ENCODE results near the gene PROKR1.
"Not testable (repeated sequence)": the region's sequence is repeated elsewhere in the genome, so short reads cannot be mapped to it uniquely, and the experiment has no call there.

The PROKR1 gene

GRCh38 chr2:68643011-68643873 is at the start of gene PROKR1:
TSS of gene PROKR1 (plus strand) at chr2:68643579. CDS start at chr2:68645822, 2,243 bp downstream.
- H3K4me1 ChIP-seq (ENCODE audit: control insufficient read depth, insufficient read depth, low read length) = no peaks in the 10 kb centered on the region
- no peak within 1 kb of the TSS for H3K9ac ChIP-seq (ENCODE audit: low read length)
- no peak within 1 kb of the TSS for H3K27ac ChIP-seq (ENCODE audit: low read depth, low read length)
- peak within 1 kb of the TSS; percentile 61 for H3K4me3 ChIP-seq (ENCODE audit: low read length)
- H3K27me3 ChIP-seq (ENCODE audit: control insufficient read depth, insufficient read depth, low read length) = peaks cover 19% of the 10 kb centered on the region
- H3K36me3 ChIP-seq (ENCODE audit: control insufficient read depth, insufficient read depth, low read length) = no peaks in the 10 kb centered on the region

GRCh38 chr2:68594041-68594440 is 49.3 kb upstream of the PROKR1 start:
- H3K9ac ChIP-seq (ENCODE audit: low read length) = no peak overlapping the region
- no peaks in the 10 kb centered on the region for H3K27me3 ChIP-seq (ENCODE audit: control insufficient read depth, insufficient read depth, low read length)
- H3K27ac ChIP-seq (ENCODE audit: low read depth, low read length) = no peak overlapping the region
- no peaks in the 10 kb centered on the region for H3K4me1 ChIP-seq (ENCODE audit: control insufficient read depth, insufficient read depth, low read length)
- H3K4me3 ChIP-seq (ENCODE audit: low read length) = no peak overlapping the region
- H3K36me3 ChIP-seq (ENCODE audit: control insufficient read depth, insufficient read depth, low read length) = no peaks in the 10 kb centered on the region

GRCh38 chr2:68594674-68595492 is 48.5 kb upstream of the PROKR1 start:
- no peak overlapping the region for H3K9ac ChIP-seq (ENCODE audit: low read length)
- H3K27me3 ChIP-seq (ENCODE audit: control insufficient read depth, insufficient read depth, low read length) = no peaks in the 10 kb centered on the region
- H3K36me3 ChIP-seq (ENCODE audit: control insufficient read depth, insufficient read depth, low read length) = no peaks in the 10 kb centered on the region
- H3K4me3 ChIP-seq (ENCODE audit: low read length) = no peak overlapping the region
- H3K4me1 ChIP-seq (ENCODE audit: control insufficient read depth, insufficient read depth, low read length) = no peaks in the 10 kb centered on the region
- no peak overlapping the region for H3K27ac ChIP-seq (ENCODE audit: low read depth, low read length)

GRCh38 chr2:68595493-68595785 is 47.9 kb upstream of the PROKR1 start:
- not testable (repeated sequence) for H3K9ac ChIP-seq (ENCODE audit: low read length); H3K4me1 ChIP-seq (ENCODE audit: control insufficient read depth, insufficient read depth, low read length); H3K36me3 ChIP-seq (ENCODE audit: control insufficient read depth, insufficient read depth, low read length); H3K27ac ChIP-seq (ENCODE audit: low read depth, low read length); H3K4me3 ChIP-seq (ENCODE audit: low read length); H3K27me3 ChIP-seq (ENCODE audit: control insufficient read depth, insufficient read depth, low read length)

- not testable (repeated sequence) for H3K4me3 ChIP-seq (ENCODE audit: low read length); H3K27me3 ChIP-seq (ENCODE audit: control insufficient read depth, insufficient read depth, low read length); H3K27ac ChIP-seq (ENCODE audit: low read depth, low read length); H3K4me1 ChIP-seq (ENCODE audit: control insufficient read depth, insufficient read depth, low read length); H3K9ac ChIP-seq (ENCODE audit: low read length); H3K36me3 ChIP-seq (ENCODE audit: control insufficient read depth, insufficient read depth, low read length)
Measured at GRCh38 chr2:68600495-68600894, 42.9 kb upstream of the PROKR1 start.

- no peaks in the 10 kb centered on the region for H3K27me3 ChIP-seq (ENCODE audit: control insufficient read depth, insufficient read depth, low read length)
- no peak overlapping the region for H3K4me3 ChIP-seq (ENCODE audit: low read length)
- no peak overlapping the region for H3K27ac ChIP-seq (ENCODE audit: low read depth, low read length)
- H3K9ac ChIP-seq (ENCODE audit: low read length) = no peak overlapping the region
- no peaks in the 10 kb centered on the region for H3K36me3 ChIP-seq (ENCODE audit: control insufficient read depth, insufficient read depth, low read length)
- H3K4me1 ChIP-seq (ENCODE audit: control insufficient read depth, insufficient read depth, low read length) = no peaks in the 10 kb centered on the region
Measured at GRCh38 chr2:68603059-68603458, 40.3 kb upstream of the PROKR1 start.

GRCh38 chr2:68604077-68604476 is 39.3 kb upstream of the PROKR1 start:
- no peaks in the 10 kb centered on the region for H3K4me1 ChIP-seq (ENCODE audit: control insufficient read depth, insufficient read depth, low read length)
- no peaks in the 10 kb centered on the region for H3K36me3 ChIP-seq (ENCODE audit: control insufficient read depth, insufficient read depth, low read length)
- H3K9ac ChIP-seq (ENCODE audit: low read length) = no peak overlapping the region
- no peak overlapping the region for H3K4me3 ChIP-seq (ENCODE audit: low read length)
- H3K27ac ChIP-seq (ENCODE audit: low read depth, low read length) = no peak overlapping the region
- H3K27me3 ChIP-seq (ENCODE audit: control insufficient read depth, insufficient read depth, low read length) = no peaks in the 10 kb centered on the region

- Histone ChIP-seq H3K27me3 (ENCODE audit: control insufficient read depth, insufficient read depth, low read length) (no peaks in the 10 kb centered on the region), H3K27ac (ENCODE audit: low read depth, low read length) (no peak overlapping the region), H3K4me3 (ENCODE audit: low read length) (no peak overlapping the region), H3K9ac (ENCODE audit: low read length) (no peak overlapping the region), H3K4me1 (ENCODE audit: control insufficient read depth, insufficient read depth, low read length) (no peaks in the 10 kb centered on the region), H3K36me3 (ENCODE audit: control insufficient read depth, insufficient read depth, low read length) (no peaks in the 10 kb centered on the region)
Measured at GRCh38 chr2:68605939-68606338, 37.4 kb upstream of the PROKR1 start.

- Histone ChIP-seq H3K27ac (ENCODE audit: low read depth, low read length) (no peak overlapping the region), H3K9ac (ENCODE audit: low read length) (no peak overlapping the region), H3K27me3 (ENCODE audit: control insufficient read depth, insufficient read depth, low read length) (no peaks in the 10 kb centered on the region), H3K4me3 (ENCODE audit: low read length) (no peak overlapping the region), H3K4me1 (ENCODE audit: control insufficient read depth, insufficient read depth, low read length) (no peaks in the 10 kb centered on the region), H3K36me3 (ENCODE audit: control insufficient read depth, insufficient read depth, low read length) (no peaks in the 10 kb centered on the region)
Measured at GRCh38 chr2:68606759-68607158, 36.6 kb upstream of the PROKR1 start.

- Histone ChIP-seq H3K36me3 (ENCODE audit: control insufficient read depth, insufficient read depth, low read length) (no peaks in the 10 kb centered on the region), H3K9ac (ENCODE audit: low read length) (no peak overlapping the region), H3K27me3 (ENCODE audit: control insufficient read depth, insufficient read depth, low read length) (no peaks in the 10 kb centered on the region)
Measured at GRCh38 chr2:68607837-68608236, 35.5 kb upstream of the PROKR1 start.

GRCh38 chr2:68612765-68613519 is 30.4 kb upstream of the PROKR1 start:
- Histone ChIP-seq H3K27me3 (ENCODE audit: control insufficient read depth, insufficient read depth, low read length) (no peaks in the 10 kb centered on the region), H3K36me3 (ENCODE audit: control insufficient read depth, insufficient read depth, low read length) (no peaks in the 10 kb centered on the region), H3K4me1 (ENCODE audit: control insufficient read depth, insufficient read depth, low read length) (no peaks in the 10 kb centered on the region), H3K9ac (ENCODE audit: low read length) (no peak overlapping the region), H3K27ac (ENCODE audit: low read depth, low read length) (no peak overlapping the region), H3K4me3 (ENCODE audit: low read length) (no peak overlapping the region)

More at GRCh38 chr2:68607837-68608236, 35.5 kb upstream of the PROKR1 start:
- H3K4me3 ChIP-seq (ENCODE audit: low read length) = no peak overlapping the region
- H3K27ac ChIP-seq (ENCODE audit: low read depth, low read length) = no peak overlapping the region
- H3K4me1 ChIP-seq (ENCODE audit: control insufficient read depth, insufficient read depth, low read length) = no peaks in the 10 kb centered on the region

GRCh38 chr2:68620772-68621171 is 22.6 kb upstream of the PROKR1 start:
- Histone ChIP-seq H3K27ac (ENCODE audit: low read depth, low read length) (no peak overlapping the region), H3K9ac (ENCODE audit: low read length) (no peak overlapping the region), H3K4me3 (ENCODE audit: low read length) (no peak overlapping the region), H3K36me3 (ENCODE audit: control insufficient read depth, insufficient read depth, low read length) (no peaks in the 10 kb centered on the region), H3K27me3 (ENCODE audit: control insufficient read depth, insufficient read depth, low read length) (no peaks in the 10 kb centered on the region), H3K4me1 (ENCODE audit: control insufficient read depth, insufficient read depth, low read length) (no peaks in the 10 kb centered on the region)
